Ovary (tissue), 9 donors: ENCODE results near the gene PPHLN1. TPM values are rescaled to one million over a fixed set of nuclear protein-coding genes. Genes with fewer than 3 reads are reported as not detected.

ENCODE experiments used
- DNase-seq, 5 donors: peaks; one replicate each; pipeline ENCODE4 v3.0.0-alpha.2; 2019 to 2020
- H3K27ac ChIP-seq, 2 donors: fragments of 200-600 bp; one replicate each; pipeline versions ENCODE4 v1.5.1 to v1.8.0; 2019 to 2022
- H3K27me3 ChIP-seq: fragments of 200-600 bp; one replicate; pipeline ENCODE4 v1.8.0; 2022
- H3K36me3 ChIP-seq: fragments of 200-600 bp; sonication (generic); one replicate; pipeline ENCODE4 v1.5.1; 2019
- H3K4me1 ChIP-seq: one replicate; pipeline ENCODE4 v1.8.1; 2013; ENCODE audit warnings: mild to moderate bottlenecking, moderate library complexity; ENCODE audit not compliant: insufficient read depth
- H3K4me3 ChIP-seq: fragments of 200-600 bp; sonication (generic); one replicate; pipeline ENCODE4 v1.5.1; 2017
- H3K9me3 ChIP-seq, 2 donors: fragments of 200-600 bp in 1 of 2; sonication (generic) in 1 of 2; one replicate each; pipeline versions ENCODE4 v1.5.1 to v1.8.1; 2013 to 2019; ENCODE audit warnings: mild to moderate bottlenecking in 1 of 2, moderate library complexity in 1 of 2
- CTCF ChIP-seq, 3 donors: fragments of 450-650 bp in 2 of 3; fragments of 200-600 bp in 1 of 3; IDR thresholded peaks; one replicate each; pipeline versions ENCODE4 v1.5.1 to v1.8.0; 2016 to 2022; ENCODE audit warnings: antibody characterized with exemption in 3 of 3, mild to moderate bottlenecking in 1 of 3
- EP300 ChIP-seq: sonication (generic); formaldehyde crosslinking; IDR thresholded peaks from one replicate; pipeline ENCODE4 v1.6.1; 2017; ENCODE audit warnings: antibody characterized with exemption
- POLR2A ChIP-seq: fragments of 450-650 bp; IDR thresholded peaks from one replicate; pipeline ENCODE4 v1.6.1; 2017; ENCODE audit warnings: antibody characterized with exemption, mild to moderate bottlenecking, moderate library complexity
- WGBS, 3 donors: extraction: QIAGEN DNeasy Blood & Tissue Kit in 1 of 3; methylation state at CpG; one replicate each; pipeline versions ENCODE4 v1.1.5 to v1.1.7; 2013 to 2017; 5-methylcytosine and 5-hydroxymethylcytosine counted together
- intact Hi-C, 4 donors: fragments of 100-400 bp; cut with DNase I; formaldehyde crosslinking; loops; one replicate each; pipeline versions ENCODE4 v1.11.0 to v1.15.1; 2022 to 2023
- polyA plus RNA-seq, 2 donors: library from polyadenylated mRNA; stranded (reverse); fragments of 200-250 nt in 1 of 2; fragments of 350-450 nt in 1 of 2; fragmentation: Illumina TruSeq in 1 of 2; extraction: RNeasy Lipid Tissue Mini Kit (QIAGEN cat#74804) in 1 of 2; gene quantifications; one replicate each; pipeline ENCODE4 v1.2.3, GENCODE V29; 2013 to 2014
- total RNA-seq, 7 donors: library from RNA; depleted of rRNA in 2 of 7; stranded (reverse); fragments of >200 nt in 2 of 7; fragmentation: NEBNext Ultra II Directional in 3 of 7; extraction: Animal tissue kit (Norgen Biotek cat#: 25700) in 3 of 7; gene quantifications; one replicate each; pipeline versions ENCODE4 v1.1.0 to v1.2.4, GENCODE V29; 2016 to 2023
- donor health status: DM: no; HTN: no; CAD: no; lungs with moderate emphysema.
- donor health status: DM: no; HTN: no; CAD: no.
- donor health status: Bipolar disorder and iron deficiency.
- donor health status: DM: yes; HTN: yes; CAD: no.
- donor health status: DM: no; HTN: no; CAD: no.
- donor health status: DM: yes; HTN: yes; CAD: no.

PPHLN1 gene
- total and polyA plus RNA-seq, 9 donors, result 35.6 to 68.9 (median 53.8) TPM

- no peak for DNase-seq
- intact Hi-C loops, result no loop called here
- WGBS, 3 donors, result 96 to 97% (median 96%) methylated on average over 16 of the region's 16 CpGs
- no peak overlapping the region for H3K4me3 ChIP-seq
- no peaks in the 10 kb centered on the region for H3K9me3 ChIP-seq
- no peaks in the 10 kb centered on the region for H3K4me1 ChIP-seq
- H3K36me3 ChIP-seq, result no peaks in the 10 kb centered on the region
- H3K27ac ChIP-seq, result no peak overlapping the region
- H3K27me3 ChIP-seq, result no peaks in the 10 kb centered on the region
- TF ChIP-seq EP300 (no peak), CTCF (IDR thresholded peaks at IDR 0.05) (no peak), POLR2A (no peak)
Observed at GRCh38 chr12:42445891-42446290, 119.9 kb downstream of the PPHLN1 start.

GRCh38 chr12:42446761-42447160 lies 120.8 kb downstream of the PPHLN1 start:
- H3K36me3 ChIP-seq, result no peaks in the 10 kb centered on the region
- WGBS, 3 donors, result 52 to 57% (median 57%) methylated on average over 6 of the region's 6 CpGs
- DNase-seq, result no peak
- no peaks in the 10 kb centered on the region for H3K4me1 ChIP-seq
- intact Hi-C loops, result no loop called here
- no peak for TF ChIP-seq CTCF (IDR thresholded peaks at IDR 0.05)
- no peak for TF ChIP-seq POLR2A
- TF ChIP-seq EP300, result no peak
- H3K9me3 ChIP-seq, result no peaks in the 10 kb centered on the region
- H3K27me3 ChIP-seq, result no peaks in the 10 kb centered on the region
- H3K4me3 ChIP-seq, result no peak overlapping the region
- H3K27ac ChIP-seq, result no peak overlapping the region

- Histone ChIP-seq H3K27ac (no peak overlapping the region), H3K36me3 (no peaks in the 10 kb centered on the region), H3K27me3 (no peaks in the 10 kb centered on the region), H3K4me1 (no peaks in the 10 kb centered on the region), H3K4me3 (no peak overlapping the region), H3K9me3 (no peaks in the 10 kb centered on the region)
- DNase-seq, result no peak
- WGBS, 3 donors, result 60 to 74% (median 68%) methylated on average over 3 of the region's 3 CpGs
- intact Hi-C loops, result no loop called here
- TF ChIP-seq EP300, result no peak
- TF ChIP-seq CTCF (IDR thresholded peaks at IDR 0.05), result no peak
- TF ChIP-seq POLR2A, result no peak
Observed at GRCh38 chr12:42447371-42447786, 121.4 kb downstream of the PPHLN1 start.

GRCh38 chr12:42448841-42449240 lies 122.9 kb downstream of the PPHLN1 start:
- WGBS, 3 donors, result 96 to 98% (median 97%) methylated on average over 9 of the region's 9 CpGs
- Histone ChIP-seq H3K27ac (no peak overlapping the region), H3K4me3 (no peak overlapping the region), H3K4me1 (no peaks in the 10 kb centered on the region), H3K36me3 (no peaks in the 10 kb centered on the region), H3K9me3 (no peaks in the 10 kb centered on the region), H3K27me3 (no peaks in the 10 kb centered on the region)
- no peak for DNase-seq
- intact Hi-C loops, result no loop called here
- TF ChIP-seq EP300, result no peak
- TF ChIP-seq POLR2A, result no peak
- TF ChIP-seq CTCF (IDR thresholded peaks at IDR 0.05), result no peak

GRCh38 chr12:42450248-42450647 lies 124.3 kb downstream of the PPHLN1 start:
- no peaks in the 10 kb centered on the region for H3K27me3 ChIP-seq
- no peak overlapping the region for H3K27ac ChIP-seq
- H3K9me3 ChIP-seq, result no peaks in the 10 kb centered on the region
- no peak for DNase-seq
- H3K4me3 ChIP-seq, result no peak overlapping the region
- H3K36me3 ChIP-seq, result no peaks in the 10 kb centered on the region
- H3K4me1 ChIP-seq, result no peaks in the 10 kb centered on the region
- no peak for TF ChIP-seq EP300
- TF ChIP-seq POLR2A, result no peak
- no peak for TF ChIP-seq CTCF (IDR thresholded peaks at IDR 0.05)
- WGBS, 3 donors, result 57 to 79% (median 71%) methylated on average over 2 of the region's 2 CpGs
- intact Hi-C loops, result no loop called here
